Ovary (tissue), 3 donors: ENCODE data around the gene CCL1.

Source experiments
- EP300 ChIP-seq: sonication (generic); formaldehyde crosslinking; IDR thresholded peaks from one replicate; pipeline ENCODE4 v1.6.1; 2017; ENCODE audit warnings: antibody characterized with exemption
- POLR2A ChIP-seq: fragments of 450-650 bp; IDR thresholded peaks from one replicate; pipeline ENCODE4 v1.6.1; 2017; ENCODE audit warnings: antibody characterized with exemption, mild to moderate bottlenecking, moderate library complexity
- TF ChIP-seq, protein P1 (sequence below), 3 donors: fragments of 450-650 bp in 2 of 3; fragments of 200-600 bp in 1 of 3; IDR thresholded peaks; one replicate each; pipeline versions ENCODE4 v1.5.1 to v1.8.0; 2016 to 2022; ENCODE audit warnings: antibody characterized with exemption in 3 of 3, mild to moderate bottlenecking in 1 of 3
- donor health status: DM: no; HTN: no; CAD: no.

DNA sequence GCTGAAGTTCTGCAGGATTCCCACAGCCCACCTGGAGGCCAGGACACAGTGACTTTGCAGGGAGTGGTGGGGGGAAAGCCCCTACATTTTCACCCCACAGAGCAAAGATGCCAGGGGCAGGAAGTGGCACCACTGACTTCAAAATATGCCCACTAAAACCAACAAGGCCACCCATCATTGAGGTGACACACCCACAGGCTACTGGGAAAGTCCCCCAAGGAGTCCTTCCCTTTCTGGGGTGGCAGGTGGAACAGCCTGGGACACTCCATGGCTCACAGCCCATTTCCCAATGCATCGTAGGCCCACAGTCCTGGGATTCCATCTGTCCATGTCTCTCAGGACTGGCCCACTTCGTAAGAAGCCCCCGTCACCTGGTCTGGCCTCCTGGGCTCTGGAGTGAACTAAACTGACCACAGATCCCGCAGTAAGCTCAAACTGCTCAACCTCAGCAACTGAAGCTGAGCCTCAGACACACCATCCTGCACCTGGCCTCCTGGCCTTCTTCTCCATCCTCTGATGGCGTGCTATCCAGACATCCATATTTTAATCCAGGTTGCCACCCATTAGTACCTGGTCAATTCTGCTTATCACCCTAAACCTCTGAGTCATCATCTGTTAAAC lies 7.5 kb upstream of the CCL1 start:
- TF ChIP-seq, protein P1, sequence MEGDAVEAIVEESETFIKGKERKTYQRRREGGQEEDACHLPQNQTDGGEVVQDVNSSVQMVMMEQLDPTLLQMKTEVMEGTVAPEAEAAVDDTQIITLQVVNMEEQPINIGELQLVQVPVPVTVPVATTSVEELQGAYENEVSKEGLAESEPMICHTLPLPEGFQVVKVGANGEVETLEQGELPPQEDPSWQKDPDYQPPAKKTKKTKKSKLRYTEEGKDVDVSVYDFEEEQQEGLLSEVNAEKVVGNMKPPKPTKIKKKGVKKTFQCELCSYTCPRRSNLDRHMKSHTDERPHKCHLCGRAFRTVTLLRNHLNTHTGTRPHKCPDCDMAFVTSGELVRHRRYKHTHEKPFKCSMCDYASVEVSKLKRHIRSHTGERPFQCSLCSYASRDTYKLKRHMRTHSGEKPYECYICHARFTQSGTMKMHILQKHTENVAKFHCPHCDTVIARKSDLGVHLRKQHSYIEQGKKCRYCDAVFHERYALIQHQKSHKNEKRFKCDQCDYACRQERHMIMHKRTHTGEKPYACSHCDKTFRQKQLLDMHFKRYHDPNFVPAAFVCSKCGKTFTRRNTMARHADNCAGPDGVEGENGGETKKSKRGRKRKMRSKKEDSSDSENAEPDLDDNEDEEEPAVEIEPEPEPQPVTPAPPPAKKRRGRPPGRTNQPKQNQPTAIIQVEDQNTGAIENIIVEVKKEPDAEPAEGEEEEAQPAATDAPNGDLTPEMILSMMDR (IDR thresholded peaks at IDR 0.05), result no peak
- TF ChIP-seq POLR2A, result no peak
- no peak for TF ChIP-seq EP300
